ENCODE results near the gene COL9A3. TPM values are rescaled to one million over a fixed set of nuclear protein-coding genes. Genes with fewer than 3 reads are reported as not detected.
"Not testable (repeated sequence)": the region's sequence is repeated elsewhere in the genome, so short reads cannot be mapped to it uniquely, and the experiment has no call there.

Gene COL9A3
- total RNA-seq, 1 experiment from 2014 or later = 150 TPM

DNA sequence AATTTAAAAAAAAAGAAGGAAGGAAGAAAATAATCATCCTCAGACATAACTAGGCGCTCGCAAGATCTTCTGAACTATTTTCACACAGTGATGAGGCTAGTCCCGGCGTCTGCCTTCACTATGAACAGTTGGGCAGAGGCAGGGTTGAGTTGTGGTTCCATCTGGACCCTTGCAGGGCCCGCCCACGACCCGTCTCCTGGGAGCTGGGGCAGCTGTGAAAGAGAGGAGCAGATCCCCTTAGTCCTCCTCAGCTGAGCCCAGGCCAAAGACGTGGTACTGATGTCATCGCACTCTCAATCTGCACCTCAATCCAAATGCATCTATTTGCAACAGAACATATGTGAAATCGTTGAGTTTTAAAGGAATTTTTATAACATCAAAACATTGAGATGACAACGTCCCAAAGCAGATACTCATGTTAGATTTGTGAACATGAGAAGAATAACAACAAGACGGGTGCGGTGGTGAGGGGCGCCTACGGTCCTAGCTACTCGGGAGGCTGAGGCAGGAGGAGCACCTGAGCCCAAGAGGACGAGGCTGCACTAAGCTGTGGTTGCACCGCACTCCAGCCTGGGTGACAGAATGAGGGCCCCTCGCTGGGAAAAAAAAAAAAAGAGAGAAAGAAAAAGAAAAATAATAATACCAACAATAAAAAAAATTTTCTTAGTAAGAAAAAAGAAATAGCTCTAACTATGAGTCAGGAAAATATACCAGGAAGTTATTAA is 29.5 kb downstream of the COL9A3 start:
- no peak overlapping the region for H3K4me3 Mint-ChIP-seq
- TF ChIP-seq, protein P1, sequence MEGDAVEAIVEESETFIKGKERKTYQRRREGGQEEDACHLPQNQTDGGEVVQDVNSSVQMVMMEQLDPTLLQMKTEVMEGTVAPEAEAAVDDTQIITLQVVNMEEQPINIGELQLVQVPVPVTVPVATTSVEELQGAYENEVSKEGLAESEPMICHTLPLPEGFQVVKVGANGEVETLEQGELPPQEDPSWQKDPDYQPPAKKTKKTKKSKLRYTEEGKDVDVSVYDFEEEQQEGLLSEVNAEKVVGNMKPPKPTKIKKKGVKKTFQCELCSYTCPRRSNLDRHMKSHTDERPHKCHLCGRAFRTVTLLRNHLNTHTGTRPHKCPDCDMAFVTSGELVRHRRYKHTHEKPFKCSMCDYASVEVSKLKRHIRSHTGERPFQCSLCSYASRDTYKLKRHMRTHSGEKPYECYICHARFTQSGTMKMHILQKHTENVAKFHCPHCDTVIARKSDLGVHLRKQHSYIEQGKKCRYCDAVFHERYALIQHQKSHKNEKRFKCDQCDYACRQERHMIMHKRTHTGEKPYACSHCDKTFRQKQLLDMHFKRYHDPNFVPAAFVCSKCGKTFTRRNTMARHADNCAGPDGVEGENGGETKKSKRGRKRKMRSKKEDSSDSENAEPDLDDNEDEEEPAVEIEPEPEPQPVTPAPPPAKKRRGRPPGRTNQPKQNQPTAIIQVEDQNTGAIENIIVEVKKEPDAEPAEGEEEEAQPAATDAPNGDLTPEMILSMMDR (conservative IDR thresholded peaks at IDR 0.05) = no peak
- H2AFZ ChIP-seq (ENCODE audit: low read length) = no peak overlapping the region
- no peak overlapping the region for H2BK20ac ChIP-seq (ENCODE audit: low read depth, low read length, poor library complexity, severe bottlenecking)
- no peak overlapping the region for H2BK12ac ChIP-seq (ENCODE audit: insufficient read length, low read depth, low read length)
- WGBS (ENCODE audit: extremely low coverage, insufficient read length, low lambda C conversion rate) = no CpG with 5 or more reads among the region's 19 CpGs
- no peaks in the 10 kb centered on the region for H3K79me2 ChIP-seq (ENCODE audit: insufficient read depth, low read length)
- H3K9me3 ChIP-seq (ENCODE audit: control insufficient read depth, low read depth, low read length) = no peaks in the 10 kb centered on the region
- no peak overlapping the region for H3K27ac Mint-ChIP-seq
- H2BK15ac ChIP-seq (ENCODE audit: low read depth, low read length) = no peak overlapping the region
- no peak overlapping the region for H3K4ac ChIP-seq (ENCODE audit: low read depth, low read length)
- no peak overlapping the region for H3K56ac ChIP-seq (ENCODE audit: insufficient read length, low read depth, low read length)
- H4K91ac ChIP-seq (ENCODE audit: insufficient read length, low read depth, low read length) = no peak overlapping the region
- no peaks in the 10 kb centered on the region for H4K20me1 ChIP-seq (ENCODE audit: control insufficient read depth, insufficient read depth, insufficient read length)
- peaks cover 18 to 42% (median 33%) of the 10 kb centered on the region in 3 experiments for H3K36me3 Mint-ChIP-seq (ENCODE audit: insufficient read depth in 1 of 3, low read depth in 3 of 3)
- no peak overlapping the region for H3K9ac ChIP-seq (ENCODE audit: extremely low read depth, insufficient read length, low read length)
- no peaks in the 10 kb centered on the region for H3K4me1 ChIP-seq (ENCODE audit: insufficient read depth, low read length)
- no peaks in the 10 kb centered on the region for H3K27me3 Mint-ChIP-seq (ENCODE audit: low read depth)
- no peak overlapping the region for H3K4me2 ChIP-seq (ENCODE audit: insufficient read depth, insufficient read length, low read length)
- H3T11ph ChIP-seq (ENCODE audit: low read length) = no peak overlapping the region
- DNase-seq = no peak
- peaks cover 10 to 24% of the 10 kb centered on the region in 2 experiments for H3K4me1 Mint-ChIP-seq
- H3K79me1 ChIP-seq (ENCODE audit: insufficient read depth, low read depth, low read length, poor library complexity, severe bottlenecking) = no peaks in the 10 kb centered on the region
- no peak overlapping the region for H3K23ac ChIP-seq (ENCODE audit: insufficient read length, low read depth, low read length)
- H2BK5ac ChIP-seq (ENCODE audit: insufficient read length, low read length) = no peak overlapping the region
- H2BK120ac ChIP-seq (ENCODE audit: low read depth, low read length, poor library complexity, severe bottlenecking) = no peak overlapping the region
- no peak overlapping the region for H3K18ac ChIP-seq (ENCODE audit: insufficient read length, low read depth, low read length)
- H3K27ac ChIP-seq (ENCODE audit: insufficient read length, low read depth, low read length) = no peak overlapping the region
- no peaks in the 10 kb centered on the region for H3K27me3 ChIP-seq (ENCODE audit: insufficient read depth, low read length)
- H3K23me2 ChIP-seq (ENCODE audit: insufficient read length, low read depth, low read length, poor library complexity, severe bottlenecking) = no peaks in the 10 kb centered on the region
- H3K14ac ChIP-seq (ENCODE audit: insufficient read depth, low read length) = no peak overlapping the region
- H4K5ac ChIP-seq (ENCODE audit: insufficient read length, low read depth, low read length) = no peak overlapping the region
- H4K8ac ChIP-seq (replicated peaks; ENCODE audit: insufficient read length, low read depth, low read length) = no peak overlapping the region
- H2AK5ac ChIP-seq (ENCODE audit: insufficient read length, low read length) = no peak overlapping the region
- no peaks in the 10 kb centered on the region for H3K9me3 Mint-ChIP-seq

DNA sequence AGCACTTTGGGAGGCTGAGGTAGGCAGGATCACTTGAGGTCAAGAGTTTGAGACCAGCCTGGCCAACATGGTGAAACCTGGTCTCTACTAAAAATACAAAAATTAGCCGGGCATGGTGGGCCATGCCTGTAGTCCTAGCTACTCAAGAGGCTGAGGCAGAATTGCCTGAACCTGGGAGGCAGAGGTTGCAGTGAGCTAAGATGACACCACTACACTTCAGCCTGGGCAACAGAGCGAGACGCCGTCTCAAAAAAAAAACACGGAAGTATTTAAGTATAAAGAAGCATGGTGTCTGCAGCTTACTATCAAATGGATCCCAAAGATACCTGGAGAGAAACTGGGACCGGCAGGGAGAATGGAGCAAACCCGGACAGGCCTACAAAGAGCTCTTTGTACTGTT is 32.1 kb downstream of the COL9A3 start:
- not testable (repeated sequence) for H3K4me2 ChIP-seq (ENCODE audit: insufficient read depth, insufficient read length, low read length); H3T11ph ChIP-seq (ENCODE audit: low read length); H2BK120ac ChIP-seq (ENCODE audit: low read depth, low read length, poor library complexity, severe bottlenecking); H3K9me3 ChIP-seq (ENCODE audit: control insufficient read depth, low read depth, low read length); H4K8ac ChIP-seq (replicated peaks; ENCODE audit: insufficient read length, low read depth, low read length); H2BK12ac ChIP-seq (ENCODE audit: insufficient read length, low read depth, low read length); H3K27me3 ChIP-seq (ENCODE audit: insufficient read depth, low read length); H2BK15ac ChIP-seq (ENCODE audit: low read depth, low read length); H3K9me3 Mint-ChIP-seq; H2AFZ ChIP-seq (ENCODE audit: low read length); H2BK5ac ChIP-seq (ENCODE audit: insufficient read length, low read length); H3K27ac ChIP-seq (ENCODE audit: insufficient read length, low read depth, low read length); H3K56ac ChIP-seq (ENCODE audit: insufficient read length, low read depth, low read length); DNase-seq; H3K23me2 ChIP-seq (ENCODE audit: insufficient read length, low read depth, low read length, poor library complexity, severe bottlenecking); H3K9ac ChIP-seq (ENCODE audit: extremely low read depth, insufficient read length, low read length); H4K20me1 ChIP-seq (ENCODE audit: control insufficient read depth, insufficient read depth, insufficient read length); H4K91ac ChIP-seq (ENCODE audit: insufficient read length, low read depth, low read length); H3K79me2 ChIP-seq (ENCODE audit: insufficient read depth, low read length); H3K23ac ChIP-seq (ENCODE audit: insufficient read length, low read depth, low read length); H3K4ac ChIP-seq (ENCODE audit: low read depth, low read length); H3K14ac ChIP-seq (ENCODE audit: insufficient read depth, low read length); H3K27ac Mint-ChIP-seq; H2AK5ac ChIP-seq (ENCODE audit: insufficient read length, low read length); H2BK20ac ChIP-seq (ENCODE audit: low read depth, low read length, poor library complexity, severe bottlenecking); H3K4me1 ChIP-seq (ENCODE audit: insufficient read depth, low read length); H3K27me3 Mint-ChIP-seq (ENCODE audit: low read depth); H3K18ac ChIP-seq (ENCODE audit: insufficient read length, low read depth, low read length); H3K4me3 Mint-ChIP-seq; H3K79me1 ChIP-seq (ENCODE audit: insufficient read depth, low read depth, low read length, poor library complexity, severe bottlenecking); H4K5ac ChIP-seq (ENCODE audit: insufficient read length, low read depth, low read length)
- no CpG with 5 or more reads among the region's 7 CpGs for WGBS (ENCODE audit: extremely low coverage, insufficient read length, low lambda C conversion rate)
- Mint-ChIP-seq H3K4me1 (peaks cover under 1 to 13% of the 10 kb centered on the region in 2 experiments), H3K36me3 (ENCODE audit: insufficient read depth in 1 of 3, low read depth in 3 of 3) (peaks cover 29 to 58% (median 50%) of the 10 kb centered on the region in 3 experiments)

Measured in H9 (cell line).